K562 (cell line): ENCODE data around the gene NFYC. TPM values are rescaled to one million over a fixed set of nuclear protein-coding genes. Genes with fewer than 3 reads are reported as not detected.

ENCODE experiments used
- CREB5 ChIP-seq: fragments of 250-450 bp; sonication (Bioruptor Pico); IDR thresholded peaks from 2 replicates; pipeline ENCODE4 v1.5.0; 2020; ENCODE audit warnings: mild to moderate bottlenecking
- HDAC2 ChIP-seq: fragments of 450-650 bp; IDR thresholded peaks from 2 replicates; pipeline ENCODE4 v1.6.1; 2016; ENCODE audit warnings: mild to moderate bottlenecking
- HDAC6 ChIP-seq: IDR thresholded peaks from 2 replicates; pipeline ENCODE4 v1.6.1; 2012; ENCODE audit warnings: low read depth, mild to moderate bottlenecking, control low read depth, inconsistent platforms, low read length, moderate library complexity
- KDM5B ChIP-seq: fragments of 200-600 bp; sonication (generic); IDR thresholded peaks from 2 replicates; pipeline ENCODE4 v1.6.1; 2012; ENCODE audit warnings: low read depth, mild to moderate bottlenecking, moderate library complexity, low read length, control low read depth, inconsistent platforms; ENCODE audit not compliant: insufficient replicate concordance
- MYC ChIP-seq, 2 experiments: fragments of 250-450 bp in 1 of 2; sonication (Bioruptor Pico) in 1 of 2; IDR thresholded peaks; 2 replicates each; pipeline versions ENCODE4 v1.5.1 to v1.6.1; 2012 to 2021; ENCODE audit warnings: low read depth in 2 of 2, borderline replicate concordance in 1 of 2, improper control_type of control experiment in 1 of 2, low read length in 1 of 2, mild to moderate bottlenecking in 1 of 2, moderate library complexity in 1 of 2
- NFYB ChIP-seq: IDR thresholded peaks from 2 replicates; pipeline ENCODE4 v1.6.1; 2011; ENCODE audit warnings: mild to moderate bottlenecking, moderate library complexity; ENCODE audit not compliant: insufficient read length; ENCODE audit errors: extremely low read depth
- NR2C1 ChIP-seq, 2 experiments: fragments of 450-650 bp; IDR thresholded peaks; 2 replicates each; pipeline ENCODE4 v1.6.1; 2017; ENCODE audit warnings: mild to moderate bottlenecking in 2 of 2, antibody characterized with exemption in 1 of 2, inconsistent platforms in 1 of 2, missing compliant biosample characterization in 1 of 2, missing genetic modification characterization in 1 of 2
- PTRF ChIP-seq: fragments of 450-650 bp; IDR thresholded peaks from 2 replicates; pipeline ENCODE4 v1.6.1; 2016; ENCODE audit warnings: mild to moderate bottlenecking, missing genetic modification characterization, missing compliant biosample characterization
- SREBF2 ChIP-seq: sonication (generic); formaldehyde crosslinking; IDR thresholded peaks from 2 replicates; pipeline ENCODE4 v1.4.0; 2020; ENCODE audit warnings: mild to moderate bottlenecking, missing genetic modification reagents
- THRAP3 ChIP-seq: fragments of 450-650 bp; IDR thresholded peaks from 2 replicates; pipeline ENCODE4 v1.6.1; 2016; ENCODE audit warnings: mild to moderate bottlenecking, inconsistent platforms, borderline replicate concordance
- TRIM24 ChIP-seq, 2 experiments: fragments of 450-650 bp; IDR thresholded peaks; 2 replicates each; pipeline ENCODE4 v1.6.1; 2016
- ZBTB8A ChIP-seq: fragments of 450-650 bp; IDR thresholded peaks from 2 replicates; pipeline ENCODE4 v1.6.1; 2018; ENCODE audit warnings: mild to moderate bottlenecking, moderate library complexity; ENCODE audit not compliant: partially characterized antibody
- ZNF143 ChIP-seq: sonication (generic); formaldehyde crosslinking; IDR thresholded peaks from 2 replicates; pipeline ENCODE4 v1.9.0; 2022; ENCODE audit warnings: mild to moderate bottlenecking, missing genetic modification reagents
- ZNF274 ChIP-seq: IDR thresholded peaks from 2 replicates; pipeline ENCODE4 v1.6.1; 2011; ENCODE audit warnings: low read depth, mild to moderate bottlenecking, low read length, moderate library complexity, borderline replicate concordance
- ZNF695 ChIP-seq: fragments of 450-650 bp; formaldehyde crosslinking; IDR thresholded peaks from 2 replicates; pipeline ENCODE4 v1.4.0; 2020; ENCODE audit warnings: mild to moderate bottlenecking, moderate library complexity
- ZZZ3 ChIP-seq: fragments of 450-650 bp; IDR thresholded peaks from 2 replicates; pipeline ENCODE4 v1.6.1; 2016; ENCODE audit warnings: antibody characterized with exemption, mild to moderate bottlenecking, moderate library complexity
- polyA plus RNA-seq, 8 experiments: library from polyadenylated mRNA; depleted of rRNA in 4 of 8; stranded (reverse) in 5 of 8; unstranded in 3 of 8; fragments of >200 nt; fragmentation: Nextera tagmentation in 2 of 8; fragmentation: Illumina TruSeq in 1 of 8; extraction: Ambion mirVana in 2 of 8; extraction: Trizol in 1 of 8; gene quantifications; 2 replicates each; pipeline versions ENCODE4 v1.2.1 to v1.2.3, GENCODE V29; 2011 to 2014; ENCODE audit warnings: inconsistent platforms in 1 of 8, missing spikeins in 1 of 8
- total RNA-seq, 7 experiments: library from RNA; depleted of rRNA in 6 of 7; stranded (reverse); fragments of >200 nt in 6 of 7; fragmentation: Illumina TruSeq in 2 of 7; extraction: Trizol in 2 of 7; gene quantifications; 2 replicates each; pipeline versions ENCODE4 v1.2.1 to v1.2.3, GENCODE V29; 2011 to 2021; ENCODE audit warnings: low replicate concordance in 1 of 7
- TF ChIP-seq, protein P1 (sequence below), 2 experiments: fragments of 450-650 bp; formaldehyde crosslinking in 1 of 2; IDR thresholded peaks; 2 replicates each; pipeline versions ENCODE4 v1.4.0 to v1.6.1; 2014 to 2020; ENCODE audit warnings: mild to moderate bottlenecking in 2 of 2, borderline replicate concordance in 1 of 2, low read depth in 1 of 2

NFYC gene
- total and polyA plus RNA-seq, 9 of the 15 experiments (the other 6 are each of a cell fraction or from before 2014, with no cell fraction given), result 4.8 to 59.8 (median 41.1) TPM

DNA sequence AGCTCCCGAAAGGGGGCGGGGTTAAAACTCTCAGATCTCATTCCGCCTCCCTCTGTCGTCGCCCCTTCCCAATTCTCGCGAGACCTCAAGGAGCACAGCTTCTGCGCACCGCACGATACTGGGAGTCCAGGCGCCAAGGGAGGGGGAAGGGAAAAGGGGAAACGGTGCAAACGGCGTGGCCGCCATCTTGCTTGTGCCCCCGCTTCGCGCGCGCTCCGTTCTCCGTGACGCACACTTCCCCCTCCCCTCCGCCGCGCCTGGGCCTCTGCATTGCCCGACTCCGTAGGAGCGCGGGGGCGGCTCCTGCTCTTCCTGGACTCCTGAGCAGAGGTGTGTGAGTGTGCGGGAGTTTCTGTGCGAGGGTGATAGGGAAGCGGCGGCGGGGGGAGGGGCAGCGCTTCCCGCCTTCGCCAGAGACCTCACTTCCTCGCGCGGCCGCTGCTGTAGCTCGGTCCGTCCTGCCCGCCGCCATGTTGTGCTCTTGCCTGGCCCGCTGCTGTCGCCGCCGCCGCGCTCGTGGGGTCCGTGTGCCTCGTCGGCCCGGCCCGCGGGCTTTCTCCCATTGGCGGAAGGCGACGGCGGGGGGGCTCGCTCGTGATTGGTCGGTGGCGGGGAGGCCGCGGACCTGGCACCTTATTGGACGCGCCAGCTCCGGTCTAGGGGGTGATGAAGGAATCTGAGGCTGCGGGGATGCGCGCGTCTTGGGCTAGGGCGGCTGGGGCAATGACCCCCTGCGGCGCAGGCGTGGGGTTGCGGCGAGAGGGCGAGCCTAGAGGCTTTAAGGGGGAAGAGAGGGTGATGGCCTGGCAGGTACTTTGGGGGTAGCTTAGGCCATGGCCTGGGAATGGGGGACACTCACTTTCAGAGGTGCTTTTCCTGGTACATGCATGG lies at the start of gene NFYC (continued):
- TF ChIP-seq ZNF695 (0 out of 2 replicates have a peak, but pooled peaks have one; percentile 41), NFYB (peak; percentile 79), SREBF2 (no peak), HDAC6 (0 out of 2 replicates have a peak, but pooled peaks have one; percentile 36), CREB5 (peak; percentile 63; the same call in 1 of the 2 replicates), ZNF274 (no peak), NR2C1 (IDR thresholded peaks at IDR 0.05) (no peak), NR2C1 (tag; IDR thresholded peaks at IDR 0.05) (peak; percentile 55; the same call in 1 of the 2 replicates), KDM5B (peak; percentile 91), TRIM24 (IDR thresholded peaks at IDR 0.05) (peak; percentile 73 to 85), HDAC2 (0 out of 2 replicates have a peak, but pooled peaks have one; percentile 80), MYC (IDR thresholded peaks at IDR 0.05; ENCODE audit: low read depth, low read length) (peak; percentile 95), MYC (CRISPR knock-in tag; IDR thresholded peaks at IDR 0.05; ENCODE audit: borderline replicate concordance, low read depth) (peak; percentile 92; the same call in 1 of the 2 replicates), ZZZ3 (no peak), THRAP3 (no peak), PTRF (no peak), ZNF143 (CRISPR knock-in tag) (peak; percentile 48; the same call in 1 of the 2 replicates), ZBTB8A (no peak)
- TF ChIP-seq, protein P1, sequence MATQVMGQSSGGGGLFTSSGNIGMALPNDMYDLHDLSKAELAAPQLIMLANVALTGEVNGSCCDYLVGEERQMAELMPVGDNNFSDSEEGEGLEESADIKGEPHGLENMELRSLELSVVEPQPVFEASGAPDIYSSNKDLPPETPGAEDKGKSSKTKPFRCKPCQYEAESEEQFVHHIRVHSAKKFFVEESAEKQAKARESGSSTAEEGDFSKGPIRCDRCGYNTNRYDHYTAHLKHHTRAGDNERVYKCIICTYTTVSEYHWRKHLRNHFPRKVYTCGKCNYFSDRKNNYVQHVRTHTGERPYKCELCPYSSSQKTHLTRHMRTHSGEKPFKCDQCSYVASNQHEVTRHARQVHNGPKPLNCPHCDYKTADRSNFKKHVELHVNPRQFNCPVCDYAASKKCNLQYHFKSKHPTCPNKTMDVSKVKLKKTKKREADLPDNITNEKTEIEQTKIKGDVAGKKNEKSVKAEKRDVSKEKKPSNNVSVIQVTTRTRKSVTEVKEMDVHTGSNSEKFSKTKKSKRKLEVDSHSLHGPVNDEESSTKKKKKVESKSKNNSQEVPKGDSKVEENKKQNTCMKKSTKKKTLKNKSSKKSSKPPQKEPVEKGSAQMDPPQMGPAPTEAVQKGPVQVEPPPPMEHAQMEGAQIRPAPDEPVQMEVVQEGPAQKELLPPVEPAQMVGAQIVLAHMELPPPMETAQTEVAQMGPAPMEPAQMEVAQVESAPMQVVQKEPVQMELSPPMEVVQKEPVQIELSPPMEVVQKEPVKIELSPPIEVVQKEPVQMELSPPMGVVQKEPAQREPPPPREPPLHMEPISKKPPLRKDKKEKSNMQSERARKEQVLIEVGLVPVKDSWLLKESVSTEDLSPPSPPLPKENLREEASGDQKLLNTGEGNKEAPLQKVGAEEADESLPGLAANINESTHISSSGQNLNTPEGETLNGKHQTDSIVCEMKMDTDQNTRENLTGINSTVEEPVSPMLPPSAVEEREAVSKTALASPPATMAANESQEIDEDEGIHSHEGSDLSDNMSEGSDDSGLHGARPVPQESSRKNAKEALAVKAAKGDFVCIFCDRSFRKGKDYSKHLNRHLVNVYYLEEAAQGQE (IDR thresholded peaks at IDR 0.05; ENCODE audit: borderline replicate concordance), result no peak
- TF ChIP-seq, protein P1 (CRISPR knock-in tag; IDR thresholded peaks at IDR 0.05; ENCODE audit: low read depth), result peak; percentile 69
